ENCODE measurements around the gene INSL3.

The INSL3 gene

GRCh38 chr19:17817668-17818363 lies 3.5 kb downstream of the INSL3 start:
- H3K4me3 ChIP-seq (ENCODE audit: low read depth, low read length), result no peak overlapping the region
- no peak for DNase-seq (ENCODE audit: low read depth, low spot score)
- no peak for TF ChIP-seq CTCF (IDR thresholded peaks at IDR 0.05; ENCODE audit: low read depth, low read length)
- in situ Hi-C loops (cut with HindIII; ENCODE audit: low sequenced_read_pairs), result no loop called here

- TF ChIP-seq CTCF (IDR thresholded peaks at IDR 0.05; ENCODE audit: low read depth, low read length), result no peak
- no peak for DNase-seq (ENCODE audit: low read depth, low spot score)
- H3K4me3 ChIP-seq (ENCODE audit: low read depth, low read length), result no peak overlapping the region
- in situ Hi-C loops (cut with HindIII; ENCODE audit: low sequenced_read_pairs), result no loop called here
Measured at GRCh38 chr19:17812099-17812498, 9.2 kb downstream of the INSL3 start.

- H3K4me3 ChIP-seq (ENCODE audit: low read depth, low read length), result no peak overlapping the region
- TF ChIP-seq CTCF (IDR thresholded peaks at IDR 0.05; ENCODE audit: low read depth, low read length), result no peak
- in situ Hi-C loops (cut with HindIII; ENCODE audit: low sequenced_read_pairs), result no loop called here
- DNase-seq (ENCODE audit: low read depth, low spot score), result no peak
Measured at GRCh38 chr19:17811681-17812080, 9.6 kb downstream of the INSL3 start.

- TF ChIP-seq CTCF (IDR thresholded peaks at IDR 0.05; ENCODE audit: low read depth, low read length), result no peak
- no peak for DNase-seq (ENCODE audit: low read depth, low spot score)
- in situ Hi-C loops (cut with HindIII; ENCODE audit: low sequenced_read_pairs), result no loop called here
- no peak overlapping the region for H3K4me3 ChIP-seq (ENCODE audit: low read depth, low read length)
Measured at GRCh38 chr19:17811103-17811502, 10.2 kb downstream of the INSL3 start.

GRCh38 chr19:17807731-17808316 lies 13.5 kb downstream of the INSL3 start:
- no peak overlapping the region for H3K4me3 ChIP-seq (ENCODE audit: low read depth, low read length)
- DNase-seq (ENCODE audit: low read depth, low spot score), result no peak
- in situ Hi-C loops (cut with HindIII; ENCODE audit: low sequenced_read_pairs), result no loop called here
- no peak for TF ChIP-seq CTCF (IDR thresholded peaks at IDR 0.05; ENCODE audit: low read depth, low read length)

- no peak for DNase-seq (ENCODE audit: low read depth, low spot score)
- no peak overlapping the region for H3K4me3 ChIP-seq (ENCODE audit: low read depth, low read length)
- in situ Hi-C loops (cut with HindIII; ENCODE audit: low sequenced_read_pairs), result no loop called here
- TF ChIP-seq CTCF (IDR thresholded peaks at IDR 0.05; ENCODE audit: low read depth, low read length), result no peak
Measured at GRCh38 chr19:17806945-17807344, 14.4 kb downstream of the INSL3 start.

Data from astrocyte of the spinal cord (primary cell).